Activated CD8-positive, alpha-beta memory T cell treated with anti-CD3 and anti-CD28 coated beads for 24 hours (primary cell): ENCODE results near the gene TRAPPC10.

Experiments
- DNase-seq: peaks from one replicate; pipeline ENCODE4 v3.0.0-alpha.2; 2020

Gene TRAPPC10

GRCh38 chr21:44011579-44012473, at the start of gene TRAPPC10:
TSS of gene TRAPPC10 (plus strand) at chr21:44012309. CDS start at chr21:44012494, 185 bp downstream.
- peak; percentile 90 for DNase-seq

GRCh38 chr21:43965911-43966585, 46.1 kb upstream of the TRAPPC10 start:
- no peak for DNase-seq

GRCh38 chr21:43966946-43967512, 45.1 kb upstream of the TRAPPC10 start:
- no peak for DNase-seq

GRCh38 chr21:43967981-43968380, 44.1 kb upstream of the TRAPPC10 start:
- no peak for DNase-seq

GRCh38 chr21:43968410-43969114, 43.5 kb upstream of the TRAPPC10 start:
- DNase-seq, result no peak

GRCh38 chr21:43969115-43969444, 43.0 kb upstream of the TRAPPC10 start:
- DNase-seq, result no peak

GRCh38 chr21:43970551-43970950, 41.6 kb upstream of the TRAPPC10 start:
- DNase-seq, result no peak

GRCh38 chr21:43971201-43971991, 40.7 kb upstream of the TRAPPC10 start:
- DNase-seq, result no peak

GRCh38 chr21:43971992-43972255, 40.2 kb upstream of the TRAPPC10 start:
- no peak for DNase-seq

- DNase-seq, result no peak
Observed at GRCh38 chr21:43972850-43973633, 39.1 kb upstream of the TRAPPC10 start.

GRCh38 chr21:43973634-43973955, 38.5 kb upstream of the TRAPPC10 start:
- no peak for DNase-seq

- no peak for DNase-seq
Observed at GRCh38 chr21:43974791-43975468, 37.2 kb upstream of the TRAPPC10 start.

GRCh38 chr21:43975469-43976098, 36.5 kb upstream of the TRAPPC10 start:
- peak; percentile 93 for DNase-seq

GRCh38 chr21:43976661-43977060, 35.4 kb upstream of the TRAPPC10 start:
- DNase-seq, result no peak

GRCh38 chr21:43978060-43978459, 34.0 kb upstream of the TRAPPC10 start:
- DNase-seq, result no peak

GRCh38 chr21:43979654-43980053, 32.5 kb upstream of the TRAPPC10 start:
- DNase-seq, result no peak

GRCh38 chr21:43981151-43981870, 30.8 kb upstream of the TRAPPC10 start:
- no peak for DNase-seq

GRCh38 chr21:43981871-43982210, 30.3 kb upstream of the TRAPPC10 start:
- no peak for DNase-seq

GRCh38 chr21:43982489-43983078, 29.5 kb upstream of the TRAPPC10 start:
- DNase-seq, result no peak

- no peak for DNase-seq
Observed at GRCh38 chr21:43983390-43983789, 28.7 kb upstream of the TRAPPC10 start.
